ENCODE measurements around the gene PPP2R2D. TPM values are rescaled to one million over a fixed set of nuclear protein-coding genes. Genes with fewer than 3 reads are reported as not detected.
"Not testable (repeated sequence)": the region's sequence is repeated elsewhere in the genome, so short reads cannot be mapped to it uniquely, and the experiment has no call there.

PPP2R2D gene
- total RNA-seq, 4 donors from 2014 or later: 27.2 to 57.0 (median 44.1) TPM

DNA sequence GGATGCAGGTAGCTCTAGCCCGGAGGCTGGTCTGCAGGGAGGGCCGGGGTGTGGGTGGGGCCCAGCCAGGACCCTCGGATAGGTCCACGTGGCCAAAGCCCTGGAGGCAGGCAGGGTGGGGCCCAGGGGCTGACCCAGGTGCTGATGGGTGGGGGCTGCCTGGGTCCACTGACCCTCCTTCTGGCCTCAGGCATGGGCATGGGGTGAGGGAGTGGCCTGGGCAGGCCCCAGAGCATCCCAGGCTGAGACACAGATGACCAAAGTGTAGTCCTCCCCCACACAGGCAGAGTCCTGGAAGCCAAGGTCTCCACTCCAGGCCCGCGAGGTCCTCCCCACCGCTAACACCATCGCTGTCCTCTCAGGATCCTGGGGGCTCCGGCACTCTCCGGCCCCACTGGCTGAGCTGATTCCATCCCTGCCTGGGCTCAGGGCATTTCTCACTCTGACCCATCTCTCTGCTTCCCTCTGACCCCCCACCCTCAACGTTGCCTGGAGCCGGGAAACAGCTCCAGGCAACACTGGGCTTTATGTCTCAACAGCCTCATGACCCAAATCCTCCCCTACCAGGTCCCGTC lies 20.7 kb upstream of the PPP2R2D start:
- ATAC-seq: no peak

DNA sequence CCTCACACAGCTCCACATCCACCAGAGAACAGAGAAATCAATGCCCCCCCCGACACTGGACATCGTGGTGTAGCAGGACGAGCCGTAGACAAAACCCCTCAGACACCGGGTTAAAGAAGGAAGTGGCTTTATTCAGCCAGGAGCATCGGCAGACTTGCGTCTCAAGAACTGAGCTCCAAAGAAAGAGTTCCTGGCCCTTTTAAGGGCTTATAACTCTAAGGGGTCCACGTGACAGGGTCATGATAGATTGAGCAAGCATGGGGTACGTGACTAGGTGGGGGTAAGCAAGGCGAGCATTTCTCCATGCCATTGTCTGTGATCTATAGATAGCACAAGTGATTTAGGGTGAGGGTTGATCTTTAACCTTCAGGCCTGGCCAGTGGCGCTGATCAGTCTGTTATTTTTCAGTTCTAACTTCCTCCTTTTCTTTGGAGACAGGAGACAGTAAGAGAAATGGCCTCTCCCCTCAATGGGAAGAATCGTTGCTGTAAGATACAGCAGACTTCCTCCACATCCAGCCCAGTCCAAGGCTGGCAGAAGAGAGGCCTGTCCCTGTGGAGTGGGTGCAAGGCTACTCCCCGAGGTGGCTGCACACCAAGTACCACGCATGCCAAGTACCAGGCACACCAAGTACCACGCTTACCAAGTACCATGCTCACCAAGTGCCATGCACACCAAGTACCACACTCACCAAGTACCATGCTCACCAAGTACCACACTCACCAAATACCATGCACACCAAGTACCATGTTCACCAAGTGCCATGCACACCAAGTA lies 19.5 kb upstream of the PPP2R2D start:
- H3K9me3 ChIP-seq: no peaks in the 10 kb centered on the region
- H3K4me1 ChIP-seq: peaks cover 0 to 6% (median 5%) of the 10 kb centered on the region in 3 donors
- no peaks in the 10 kb centered on the region for H3K36me3 ChIP-seq
- ATAC-seq: no peak
- WGBS, 2 donors (ENCODE audit: low coverage in 1 of 2): 68 to 78% methylated on average over 6 to 10 of the region's 15 CpGs
- H3K27ac ChIP-seq: no peak overlapping the region
- H3K4me3 ChIP-seq: no peak overlapping the region
- TF ChIP-seq, protein P1, sequence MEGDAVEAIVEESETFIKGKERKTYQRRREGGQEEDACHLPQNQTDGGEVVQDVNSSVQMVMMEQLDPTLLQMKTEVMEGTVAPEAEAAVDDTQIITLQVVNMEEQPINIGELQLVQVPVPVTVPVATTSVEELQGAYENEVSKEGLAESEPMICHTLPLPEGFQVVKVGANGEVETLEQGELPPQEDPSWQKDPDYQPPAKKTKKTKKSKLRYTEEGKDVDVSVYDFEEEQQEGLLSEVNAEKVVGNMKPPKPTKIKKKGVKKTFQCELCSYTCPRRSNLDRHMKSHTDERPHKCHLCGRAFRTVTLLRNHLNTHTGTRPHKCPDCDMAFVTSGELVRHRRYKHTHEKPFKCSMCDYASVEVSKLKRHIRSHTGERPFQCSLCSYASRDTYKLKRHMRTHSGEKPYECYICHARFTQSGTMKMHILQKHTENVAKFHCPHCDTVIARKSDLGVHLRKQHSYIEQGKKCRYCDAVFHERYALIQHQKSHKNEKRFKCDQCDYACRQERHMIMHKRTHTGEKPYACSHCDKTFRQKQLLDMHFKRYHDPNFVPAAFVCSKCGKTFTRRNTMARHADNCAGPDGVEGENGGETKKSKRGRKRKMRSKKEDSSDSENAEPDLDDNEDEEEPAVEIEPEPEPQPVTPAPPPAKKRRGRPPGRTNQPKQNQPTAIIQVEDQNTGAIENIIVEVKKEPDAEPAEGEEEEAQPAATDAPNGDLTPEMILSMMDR (IDR thresholded peaks at IDR 0.05): no peak
- TF ChIP-seq POLR2A (IDR thresholded peaks at IDR 0.05): no peak
- no peak for TF ChIP-seq POLR2AphosphoS5 (IDR thresholded peaks at IDR 0.05)
- no peak for TF ChIP-seq EP300 (IDR thresholded peaks at IDR 0.05)
- H3K27me3 ChIP-seq: peaks cover 23% of the 10 kb centered on the region

More for the DNA sequence above, 20.7 kb upstream of the PPP2R2D start:
- Histone ChIP-seq H3K36me3 (no peaks in the 10 kb centered on the region), H3K4me3 (no peak overlapping the region), H3K4me1 (peaks cover 0 to 2% (median under 1%) of the 10 kb centered on the region in 3 donors), H3K27me3 (peaks cover 30% of the 10 kb centered on the region), H3K27ac (no peak overlapping the region), H3K9me3 (no peaks in the 10 kb centered on the region)
- WGBS, 2 donors (ENCODE audit: low coverage in 1 of 2): 91 to 100% methylated on average over 1 to 7 of the region's 13 CpGs
- no peak for TF ChIP-seq POLR2AphosphoS5 (IDR thresholded peaks at IDR 0.05)
- no peak for TF ChIP-seq POLR2A (IDR thresholded peaks at IDR 0.05)
- TF ChIP-seq, protein P1 (IDR thresholded peaks at IDR 0.05): no peak
- TF ChIP-seq EP300 (IDR thresholded peaks at IDR 0.05): no peak

DNA sequence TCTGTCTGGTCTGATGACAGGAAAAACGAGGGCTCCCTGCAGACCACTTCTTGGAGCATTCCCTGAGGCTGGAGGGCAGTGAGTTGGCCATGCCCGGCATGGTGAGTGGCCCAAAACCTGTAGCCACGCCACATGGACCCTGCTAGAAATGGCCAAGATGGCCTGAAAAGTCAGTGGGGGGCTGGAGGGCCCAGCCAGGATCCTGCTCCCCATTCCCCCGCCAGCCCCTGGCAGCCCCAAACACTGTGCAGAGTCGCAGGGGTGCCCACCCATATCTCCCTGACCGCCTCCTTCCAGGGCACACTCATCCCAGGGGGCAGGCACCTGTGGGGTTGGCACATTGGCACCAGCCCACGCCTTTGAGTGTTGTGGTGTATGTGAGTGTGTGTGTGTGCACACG lies 18.7 kb upstream of the PPP2R2D start:
- Histone ChIP-seq H3K27ac (no peak overlapping the region), H3K9me3 (no peaks in the 10 kb centered on the region), H3K4me3 (no peak overlapping the region), H3K27me3 (peaks cover 23% of the 10 kb centered on the region), H3K4me1 (peaks cover 0 to 6% (median 5%) of the 10 kb centered on the region in 3 donors), H3K36me3 (no peaks in the 10 kb centered on the region)
- no CpG with 5 or more reads among the region's 8 CpGs for WGBS, 2 donors (ENCODE audit: low coverage in 1 of 2)
- no peak for ATAC-seq
- no peak for TF ChIP-seq POLR2AphosphoS5 (IDR thresholded peaks at IDR 0.05)
- no peak for TF ChIP-seq POLR2A (IDR thresholded peaks at IDR 0.05)

DNA sequence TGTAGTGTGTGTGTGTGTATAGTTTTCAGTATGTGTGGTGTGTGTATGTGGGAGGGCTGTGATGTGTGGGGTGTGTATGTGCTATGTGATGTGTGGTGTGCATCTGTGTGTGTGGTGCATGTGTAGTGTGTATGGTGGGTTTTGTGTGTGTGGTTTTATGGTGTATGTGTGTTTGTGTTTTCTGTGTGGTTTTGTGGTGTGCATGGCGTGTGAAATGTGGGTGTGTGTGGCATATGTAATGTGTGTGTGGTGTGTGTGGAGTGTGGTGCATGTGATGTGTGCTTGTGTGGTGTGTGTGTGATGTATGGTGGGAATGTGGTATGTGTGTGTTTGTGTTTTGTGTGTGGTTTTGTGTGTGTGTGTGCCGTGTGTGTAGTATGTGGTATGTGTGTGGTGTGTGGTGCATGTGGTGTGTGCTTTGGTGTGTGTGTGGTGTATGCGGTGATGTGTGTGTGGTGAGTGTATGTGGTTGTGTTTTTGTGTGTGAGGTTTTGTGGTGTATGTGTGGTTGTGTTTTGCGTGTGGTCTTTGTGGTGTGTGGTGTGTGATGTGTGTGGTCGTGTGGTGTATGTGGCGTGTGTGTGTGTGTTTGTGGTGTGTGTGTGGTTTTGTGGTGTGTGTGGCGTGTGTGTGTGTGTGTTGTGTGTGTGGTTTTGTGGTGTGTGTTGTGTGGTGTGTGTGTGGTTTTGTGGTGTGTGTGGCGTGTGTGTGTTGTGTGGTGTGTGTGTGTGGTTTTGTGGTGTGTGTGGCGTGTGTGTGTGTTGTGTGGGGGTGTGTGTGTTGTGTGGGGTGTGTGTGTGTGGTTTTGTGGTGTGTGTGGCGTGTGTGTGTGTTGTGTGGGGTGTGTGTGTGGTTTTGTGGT lies 18.0 kb upstream of the PPP2R2D start:
- ATAC-seq: no peak
- Histone ChIP-seq H3K36me3 (no peaks in the 10 kb centered on the region), H3K4me1 (peaks cover 0 to 6% (median 5%) of the 10 kb centered on the region in 3 donors), H3K4me3 (no peak overlapping the region), H3K9me3 (no peaks in the 10 kb centered on the region), H3K27ac (no peak overlapping the region), H3K27me3 (peaks cover 23% of the 10 kb centered on the region)
- 84% methylated on average over 4 to 6 of the region's 10 CpGs for WGBS, 2 donors (ENCODE audit: low coverage in 1 of 2)
- TF ChIP-seq POLR2A (IDR thresholded peaks at IDR 0.05) (no peak), EP300 (IDR thresholded peaks at IDR 0.05) (no peak), POLR2AphosphoS5 (IDR thresholded peaks at IDR 0.05) (no peak)
- TF ChIP-seq, protein P1 (IDR thresholded peaks at IDR 0.05): no peak

DNA sequence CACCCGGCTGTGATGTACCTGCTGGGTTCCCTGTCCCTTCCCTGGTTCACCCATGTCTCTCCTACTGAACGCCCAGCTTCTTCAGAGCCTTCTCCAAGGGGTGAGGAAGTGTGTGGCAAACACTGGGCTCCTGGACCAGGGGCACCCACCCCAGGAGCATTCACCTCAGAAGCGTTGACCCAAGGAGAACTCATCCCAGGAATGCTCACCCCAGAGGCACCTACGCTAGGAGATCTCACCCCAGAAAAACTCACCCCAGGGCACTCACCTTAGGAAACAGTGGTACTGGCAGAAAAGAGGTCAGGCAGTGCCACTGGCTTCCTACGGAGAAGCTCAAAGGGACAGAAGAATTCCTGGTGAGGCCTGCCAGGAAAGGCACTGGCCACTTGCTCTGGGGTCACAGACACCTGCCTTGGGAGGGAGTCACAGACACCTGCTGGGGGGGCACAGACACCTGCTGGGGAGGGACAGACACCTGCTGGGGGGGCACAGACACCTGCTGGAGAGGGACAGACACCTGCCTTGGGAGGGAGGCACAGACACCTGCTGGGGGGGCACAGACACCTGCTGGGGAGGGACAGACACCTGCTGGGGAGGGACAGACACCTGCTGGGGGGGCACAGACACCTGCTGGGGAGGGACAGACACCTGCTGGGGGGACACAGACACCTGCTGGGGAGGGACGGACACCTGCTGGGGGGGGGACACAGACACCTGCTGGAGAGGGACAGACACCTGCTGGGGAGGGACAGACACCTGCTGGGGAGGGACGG lies 17.0 kb upstream of the PPP2R2D start:
- not testable (repeated sequence) for H3K36me3 ChIP-seq, H3K9me3 ChIP-seq, H3K4me3 ChIP-seq, H3K4me1 ChIP-seq, ATAC-seq, H3K27ac ChIP-seq
- H3K27me3 ChIP-seq: peaks cover 23% of the 10 kb centered on the region
- WGBS, 2 donors (ENCODE audit: low coverage in 1 of 2): no CpG with 5 or more reads among the region's 7 CpGs
